GM12864 (cell line): Measurements from ENCODE around the gene SIL1.

Experiments
- DNase-seq: peaks from one replicate; pipeline ENCODE4 v3.0.0-alpha.2; 2011; ENCODE audit warnings: low read depth
- H3K4me3 ChIP-seq: 2 replicates; pipeline ENCODE4 v1.5.1; 2011; ENCODE audit warnings: mild to moderate bottlenecking, low read depth, low read length, control low read depth
- CTCF ChIP-seq: IDR thresholded peaks from 2 replicates; pipeline ENCODE4 v1.5.1; 2011; ENCODE audit warnings: low read depth, mild to moderate bottlenecking, moderate library complexity, low read length, control low read depth, inconsistent platforms; ENCODE audit errors: missing control alignments

Gene SIL1

GRCh38 chr5:139158791-139159190 is 39.4 kb downstream of the SIL1 start:
- TF ChIP-seq CTCF = no peak
- no peak for DNase-seq
- no peak overlapping the region for H3K4me3 ChIP-seq

- no peak for DNase-seq
- TF ChIP-seq CTCF = no peak
- no peak overlapping the region for H3K4me3 ChIP-seq
Observed at GRCh38 chr5:139157556-139157955, 40.6 kb downstream of the SIL1 start.

GRCh38 chr5:139156814-139157213 is 41.4 kb downstream of the SIL1 start:
- H3K4me3 ChIP-seq = no peak overlapping the region
- TF ChIP-seq CTCF = no peak
- no peak for DNase-seq

GRCh38 chr5:139155333-139155732 is 42.8 kb downstream of the SIL1 start:
- DNase-seq = no peak
- no peak for TF ChIP-seq CTCF
- no peak overlapping the region for H3K4me3 ChIP-seq

- no peak for TF ChIP-seq CTCF
- H3K4me3 ChIP-seq = no peak overlapping the region
- no peak for DNase-seq
Observed at GRCh38 chr5:139151902-139152301, 46.3 kb downstream of the SIL1 start.

- no peak overlapping the region for H3K4me3 ChIP-seq
- DNase-seq = no peak
- no peak for TF ChIP-seq CTCF
Observed at GRCh38 chr5:139150367-139150999, 47.7 kb downstream of the SIL1 start.

- H3K4me3 ChIP-seq = no peak overlapping the region
- no peak for TF ChIP-seq CTCF
- DNase-seq = no peak
Observed at GRCh38 chr5:139149477-139150199, 48.5 kb downstream of the SIL1 start.
